BLaER1 treated with 17β-estradiol and CSF1 and Interleukin-3, amounts not matched to agents 10 nM and 100 nM (cell line): ENCODE data around the gene PITPNM2.

Experiments
- H3K27ac ChIP-seq, 11 experiments: shearing (Covaris generic); formaldehyde crosslinking; 2 replicates each; pipeline ENCODE4 v1.8.1; 2022
- H3K27me3 ChIP-seq, 11 experiments: shearing (Covaris generic); formaldehyde crosslinking; 2 replicates each; pipeline ENCODE4 v1.8.1; 2022
- H3K36me3 ChIP-seq, 11 experiments: shearing (Covaris generic); formaldehyde crosslinking; 2 replicates each; pipeline ENCODE4 v1.8.1; 2022
- H3K4me1 ChIP-seq, 10 experiments: shearing (Covaris generic); formaldehyde crosslinking; 2 replicates each; pipeline ENCODE4 v1.8.1; 2022
- H3K4me2 ChIP-seq, 11 experiments: shearing (Covaris generic); formaldehyde crosslinking; 2 replicates each; pipeline ENCODE4 v1.8.1; 2022
- H3K4me3 ChIP-seq, 10 experiments: shearing (Covaris generic); formaldehyde crosslinking; 2 replicates each; pipeline ENCODE4 v1.8.1; 2022
- H3K9ac ChIP-seq, 11 experiments: shearing (Covaris generic); formaldehyde crosslinking; 2 replicates each; pipeline ENCODE4 v1.8.1; 2022
- H3K9me3 ChIP-seq, 11 experiments: shearing (Covaris generic); formaldehyde crosslinking; replicated peaks in 1 of 11; 2 replicates each; pipeline ENCODE4 v1.8.1; 2022
- H4K20me1 ChIP-seq, 11 experiments: shearing (Covaris generic); formaldehyde crosslinking; 2 replicates each; pipeline ENCODE4 v1.8.1; 2022
- Cebpa-rat ChIP-seq, 11 experiments: shearing (Covaris generic); IDR thresholded peaks; 2 replicates each; pipeline ENCODE4 v1.8.1; 2022

PITPNM2 gene

GRCh38 chr12:123121670-123122069, 29.2 kb downstream of the PITPNM2 start:
- H3K27me3 ChIP-seq = no peaks in the 10 kb centered on the region
- H3K9ac ChIP-seq = no peak overlapping the region
- no peaks in the 10 kb centered on the region for H3K9me3 ChIP-seq
- peaks cover 0 to 7% (median 0%) of the 10 kb centered on the region in 11 experiments; a peak in 2 of 22 replicates for H3K36me3 ChIP-seq
- H3K4me3 ChIP-seq = no peak overlapping the region
- peak overlapping the region in 9 of 11 experiments; percentile 17 to 80 (median 67); a peak in 13 of 22 replicates for H3K4me2 ChIP-seq
- no peak for TF ChIP-seq Cebpa-rat (IDR thresholded peaks at IDR 0.05)
- peaks cover 16 to 76% (median 50%) of the 10 kb centered on the region in 10 experiments for H3K4me1 ChIP-seq
- no peaks in the 10 kb centered on the region for H4K20me1 ChIP-seq
- H3K27ac ChIP-seq = no peak overlapping the region

- H3K4me3 ChIP-seq = no peak overlapping the region
- TF ChIP-seq Cebpa-rat (IDR thresholded peaks at IDR 0.05) = no peak
- H3K4me1 ChIP-seq = peaks cover 16 to 79% (median 52%) of the 10 kb centered on the region in 10 experiments
- H3K9ac ChIP-seq = peak overlapping the region in 8 of 11 experiments; percentile 5 to 53 (median 18); a peak in 6 of 22 replicates
- no peaks in the 10 kb centered on the region for H4K20me1 ChIP-seq
- H3K36me3 ChIP-seq = peaks cover 0 to 7% (median 0%) of the 10 kb centered on the region in 11 experiments; a peak in 2 of 22 replicates
- peak overlapping the region; percentile 50 to 80 (median 65) for H3K4me2 ChIP-seq
- H3K27me3 ChIP-seq = no peaks in the 10 kb centered on the region
- no peaks in the 10 kb centered on the region for H3K9me3 ChIP-seq
- peak overlapping the region in 7 of 11 experiments; percentile 19 to 58 (median 46); a peak in 12 of 22 replicates for H3K27ac ChIP-seq
These were observed 30.3 kb downstream of the PITPNM2 start for GRCh38 chr12:123120452-123121166.

- H4K20me1 ChIP-seq = no peaks in the 10 kb centered on the region
- peak overlapping the region in 7 of 11 experiments; percentile 52 to 80 (median 67); a peak in 10 of 22 replicates for H3K4me2 ChIP-seq
- H3K4me3 ChIP-seq = no peak overlapping the region
- H3K4me1 ChIP-seq = peaks cover 24 to 87% (median 60%) of the 10 kb centered on the region in 10 experiments
- H3K27me3 ChIP-seq = no peaks in the 10 kb centered on the region
- H3K27ac ChIP-seq = no peak overlapping the region
- H3K36me3 ChIP-seq = peaks cover 0 to 7% (median 0%) of the 10 kb centered on the region in 11 experiments; a peak in 2 of 22 replicates
- no peak for TF ChIP-seq Cebpa-rat (IDR thresholded peaks at IDR 0.05)
- H3K9ac ChIP-seq = no peak overlapping the region
- no peaks in the 10 kb centered on the region for H3K9me3 ChIP-seq
These were observed 31.1 kb downstream of the PITPNM2 start for GRCh38 chr12:123119808-123120207.

GRCh38 chr12:123118497-123118896, 32.4 kb downstream of the PITPNM2 start:
- Histone ChIP-seq H3K9ac (no peak overlapping the region), H3K4me1 (peaks cover 30 to 92% (median 64%) of the 10 kb centered on the region in 10 experiments), H3K9me3 (no peaks in the 10 kb centered on the region), H3K4me2 (peak overlapping the region in 2 of 11 experiments; percentile 28 to 54; a peak in 2 of 22 replicates), H3K27me3 (no peaks in the 10 kb centered on the region), H3K4me3 (no peak overlapping the region), H3K36me3 (peaks cover 0 to 7% (median 0%) of the 10 kb centered on the region in 11 experiments; a peak in 2 of 22 replicates), H4K20me1 (no peaks in the 10 kb centered on the region), H3K27ac (no peak overlapping the region)
- TF ChIP-seq Cebpa-rat (IDR thresholded peaks at IDR 0.05) = no peak

GRCh38 chr12:123115409-123116121, 35.3 kb downstream of the PITPNM2 start:
- H3K4me2 ChIP-seq = peak overlapping the region; percentile 10 to 57 (median 41); a peak in 21 of 22 replicates
- H3K27ac ChIP-seq = no peak overlapping the region; a peak in 1 of 22 replicates
- peaks cover 0 to 17% (median 9%) of the 10 kb centered on the region in 11 experiments; a peak in 9 of 22 replicates for H3K27me3 ChIP-seq
- H3K4me3 ChIP-seq = no peak overlapping the region
- H4K20me1 ChIP-seq = peaks cover 0 to 7% (median 0%) of the 10 kb centered on the region in 11 experiments; a peak in 3 of 22 replicates
- H3K36me3 ChIP-seq = peaks cover 0 to 7% (median 0%) of the 10 kb centered on the region in 11 experiments; a peak in 2 of 22 replicates
- no peak overlapping the region for H3K9ac ChIP-seq
- TF ChIP-seq Cebpa-rat (IDR thresholded peaks at IDR 0.05) = no peak
- H3K9me3 ChIP-seq = no peaks in the 10 kb centered on the region
- H3K4me1 ChIP-seq = peaks cover 40 to 92% (median 66%) of the 10 kb centered on the region in 10 experiments

GRCh38 chr12:123114304-123115083, 36.4 kb downstream of the PITPNM2 start:
- Histone ChIP-seq H4K20me1 (peaks cover 0 to 7% (median 0%) of the 10 kb centered on the region in 11 experiments; a peak in 3 of 22 replicates), H3K9ac (no peak overlapping the region), H3K4me1 (peaks cover 43 to 92% (median 68%) of the 10 kb centered on the region in 10 experiments), H3K9me3 (no peaks in the 10 kb centered on the region), H3K4me2 (peak overlapping the region; percentile 10 to 57 (median 41); a peak in 18 of 22 replicates), H3K27me3 (peaks cover 0 to 19% (median 10%) of the 10 kb centered on the region in 11 experiments; a peak in 9 of 22 replicates), H3K27ac (no peak overlapping the region), H3K4me3 (no peak overlapping the region), H3K36me3 (peaks cover 0 to 11% (median 0%) of the 10 kb centered on the region in 11 experiments; a peak in 4 of 22 replicates)
- TF ChIP-seq Cebpa-rat (IDR thresholded peaks at IDR 0.05) = no peak

GRCh38 chr12:123113026-123113425, 37.9 kb downstream of the PITPNM2 start:
- no peak for TF ChIP-seq Cebpa-rat (IDR thresholded peaks at IDR 0.05)
- Histone ChIP-seq H3K9ac (no peak overlapping the region), H3K4me1 (peaks cover 58 to 96% (median 81%) of the 10 kb centered on the region in 10 experiments), H3K4me2 (peak overlapping the region in 10 of 11 experiments; percentile 17 to 95 (median 92); a peak in 18 of 22 replicates), H3K27ac (no peak overlapping the region), H4K20me1 (peaks cover 0 to 7% (median 0%) of the 10 kb centered on the region in 11 experiments; a peak in 3 of 22 replicates), H3K36me3 (peaks cover 0 to 20% (median 3%) of the 10 kb centered on the region in 11 experiments; a peak in 4 of 22 replicates), H3K4me3 (no peak overlapping the region), H3K9me3 (no peaks in the 10 kb centered on the region), H3K27me3 (peaks cover 0 to 19% (median 10%) of the 10 kb centered on the region in 11 experiments; a peak in 9 of 22 replicates)
